Omental fat pad (tissue), 4 donors: ENCODE data around the gene USP31. TPM values are rescaled to one million over a fixed set of nuclear protein-coding genes. Genes with fewer than 3 reads are reported as not detected.

Experiments used
- ATAC-seq: fragments of 150-250 bp; one replicate; pipeline ENCODE4 v1.9.1; 2016; ENCODE audit warnings: mild to moderate bottlenecking, moderate library complexity; ENCODE audit not compliant: low FRiP score
- DNase-seq: peaks from one replicate; pipeline ENCODE4 v3.0.0-alpha.2; 2019; ENCODE audit warnings: low spot score
- CTCF ChIP-seq, 3 donors: fragments of 450-650 bp; IDR thresholded peaks; one replicate each; pipeline ENCODE4 v1.5.1; 2016 to 2017; ENCODE audit warnings: antibody characterized with exemption in 3 of 3, mild to moderate bottlenecking in 3 of 3, moderate library complexity in 2 of 3
- total RNA-seq, 4 donors: library from RNA; depleted of rRNA; stranded (reverse); fragments of >200 nt; gene quantifications; one replicate each; pipeline ENCODE4 v1.1.0, GENCODE V29; 2016

Gene USP31
- total RNA-seq, 4 donors from 2014 or later = 12.7 to 17.5 (median 15.9) TPM

- no peak for TF ChIP-seq CTCF (IDR thresholded peaks at IDR 0.05)
- ATAC-seq (no peak), DNase-seq (no peak)
Observed at GRCh38 chr16:23025692-23026307, 123.5 kb downstream of the USP31 start.

- TF ChIP-seq CTCF (IDR thresholded peaks at IDR 0.05) = no peak
- ATAC-seq = no peak
- no peak for DNase-seq
Observed at GRCh38 chr16:23024044-23024443, 125.2 kb downstream of the USP31 start.

GRCh38 chr16:23020084-23020483, 129.2 kb downstream of the USP31 start:
- ATAC-seq (no peak), DNase-seq (no peak)
- TF ChIP-seq CTCF (IDR thresholded peaks at IDR 0.05) = no peak

GRCh38 chr16:23016368-23016767, 132.9 kb downstream of the USP31 start:
- no peak for ATAC-seq

GRCh38 chr16:23015580-23015979, 133.7 kb downstream of the USP31 start:
- TF ChIP-seq CTCF (IDR thresholded peaks at IDR 0.05) = no peak
- ATAC-seq (no peak), DNase-seq (no peak)

More at GRCh38 chr16:23016368-23016767, 132.9 kb downstream of the USP31 start:
- no peak for DNase-seq
- no peak for TF ChIP-seq CTCF (IDR thresholded peaks at IDR 0.05)

GRCh38 chr16:23014592-23014991, 134.7 kb downstream of the USP31 start:
- no peak for TF ChIP-seq CTCF (IDR thresholded peaks at IDR 0.05)
- no peak for DNase-seq

More at GRCh38 chr16:23014592-23014991, 134.7 kb downstream of the USP31 start:
- ATAC-seq = no peak

Other genes with a start within 250 kb of the USP31 start
- gene SCNN1G, start 33.3 kb upstream of the USP31 start, total RNA-seq = not detected
- gene SCNN1B, start 152.8 kb upstream of the USP31 start, total RNA-seq = 10 to 100 TPM in 1 of 4 donors, 1 to 10 TPM in 3; 1.6 to 17.7 (median 3.6) TPM